ENCODE results near the gene SKA3. TPM values are rescaled to one million over a fixed set of nuclear protein-coding genes. Genes with fewer than 3 reads are reported as not detected.
"Not testable (repeated sequence)": the region's sequence is repeated elsewhere in the genome, so short reads cannot be mapped to it uniquely, and the experiment has no call there.

SKA3 gene
- total RNA-seq, 2 donors from 2014 or later, result 29.5 to 48.6 TPM

DNA sequence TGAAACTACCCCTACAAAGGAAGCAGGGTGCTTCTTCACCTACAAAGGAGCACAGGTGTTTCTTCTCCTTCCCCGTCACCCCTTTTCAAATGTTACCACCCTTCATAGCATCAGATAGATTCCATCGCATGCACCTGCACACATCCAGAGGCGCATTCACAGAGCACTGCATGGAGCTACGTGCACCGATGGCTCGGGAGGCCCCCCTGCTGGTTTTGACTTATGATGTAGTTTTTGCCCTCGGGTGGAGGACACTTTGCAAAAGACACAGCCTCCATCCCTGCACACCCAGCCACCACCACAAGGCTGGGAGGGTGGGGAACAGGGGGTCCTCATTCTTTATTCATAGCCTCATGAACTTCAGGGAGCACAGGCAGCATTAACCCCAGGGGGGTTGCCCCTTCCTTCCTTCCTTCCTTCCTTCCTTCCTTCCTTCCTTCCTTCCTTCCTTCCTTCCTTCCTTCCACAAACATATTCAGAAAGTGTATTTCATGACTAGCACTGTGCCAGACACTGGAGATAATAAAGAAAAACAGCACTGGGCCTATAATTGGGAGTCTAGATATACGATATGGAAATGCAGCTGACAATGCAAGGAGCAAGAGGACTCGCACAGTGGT lies 21.4 kb upstream of the SKA3 start:
- H3K4me3 Mint-ChIP-seq; H3K4me1 Mint-ChIP-seq; H3K9me3 Mint-ChIP-seq; ATAC-seq (replicated peaks); H3K27ac Mint-ChIP-seq; H3K36me3 Mint-ChIP-seq (ENCODE audit: low read depth): not testable (repeated sequence)
- H3K27me3 Mint-ChIP-seq, result peaks cover 11% of the 10 kb centered on the region

DNA sequence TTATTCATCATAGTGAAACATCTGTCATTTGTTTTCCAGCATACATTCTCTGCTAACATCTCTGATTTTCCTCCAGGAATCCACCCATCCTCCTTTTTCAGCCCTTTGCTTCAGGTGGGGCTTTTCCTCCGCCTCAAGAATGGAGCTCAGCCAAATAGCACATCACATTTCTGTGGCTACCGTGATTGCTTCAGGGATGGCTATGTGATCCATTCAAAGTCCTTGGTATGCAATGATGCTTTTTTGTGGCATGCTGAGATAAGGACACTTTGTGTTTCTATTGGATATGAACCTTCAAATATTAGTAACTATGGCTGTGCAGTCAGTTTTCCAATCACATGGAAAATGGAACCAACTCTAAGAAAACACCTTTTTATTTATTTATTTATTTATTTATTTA lies 18.4 kb upstream of the SKA3 start:
- H3K9me3 Mint-ChIP-seq; H3K4me1 Mint-ChIP-seq; ATAC-seq (replicated peaks); H3K27ac Mint-ChIP-seq; H3K4me3 Mint-ChIP-seq; H3K27me3 Mint-ChIP-seq; H3K36me3 Mint-ChIP-seq (ENCODE audit: low read depth): not testable (repeated sequence)

DNA sequence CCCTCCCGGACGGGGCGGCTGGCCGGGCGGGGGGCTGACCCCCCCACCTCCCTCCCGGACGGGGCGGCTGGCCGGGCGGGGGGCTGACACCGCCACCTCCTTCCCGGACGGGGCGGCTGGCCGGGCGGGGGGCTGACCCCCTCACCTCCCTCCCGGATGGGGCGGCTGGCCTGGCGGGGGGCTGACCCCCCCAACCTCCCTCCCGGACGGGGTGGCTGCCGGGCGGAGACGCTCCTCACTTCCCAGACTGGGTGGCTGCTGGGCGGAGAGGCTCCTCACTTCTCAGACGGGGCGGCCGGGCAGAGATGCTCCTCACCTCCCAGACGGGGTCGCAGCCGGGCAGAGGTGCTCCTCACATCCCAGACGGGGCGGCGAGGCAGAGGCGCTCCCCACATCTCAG lies 10.1 kb upstream of the SKA3 start:
- H3K4me1 Mint-ChIP-seq; H3K27ac Mint-ChIP-seq; H3K36me3 Mint-ChIP-seq (ENCODE audit: low read depth); H3K27me3 Mint-ChIP-seq; ATAC-seq (replicated peaks); H3K9me3 Mint-ChIP-seq; H3K4me3 Mint-ChIP-seq: not testable (repeated sequence)

DNA sequence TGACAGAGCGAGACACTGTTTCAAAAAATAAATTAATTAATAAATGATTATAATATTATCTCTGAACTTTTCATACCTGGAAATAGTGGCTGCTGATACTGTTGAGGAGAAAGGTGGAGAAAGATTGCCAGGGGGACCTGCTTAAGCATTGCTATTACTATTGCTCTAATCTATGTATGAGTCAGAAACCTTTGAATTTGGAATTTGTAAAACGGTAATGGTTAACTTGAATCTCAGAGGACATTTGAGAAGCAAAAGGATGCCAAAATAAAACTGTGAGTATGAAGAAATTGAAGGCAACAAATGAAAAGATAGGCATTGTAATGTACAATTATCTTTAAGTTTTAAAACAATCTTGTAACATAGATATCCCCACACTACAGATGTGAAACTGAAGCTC lies 5.3 kb upstream of the SKA3 start:
- Mint-ChIP-seq H3K9me3 (no peaks in the 10 kb centered on the region), H3K36me3 (ENCODE audit: low read depth) (peaks cover 20% of the 10 kb centered on the region), H3K27me3 (no peaks in the 10 kb centered on the region), H3K27ac (no peak overlapping the region), H3K4me1 (no peaks in the 10 kb centered on the region), H3K4me3 (no peak overlapping the region)
- no peak for ATAC-seq (replicated peaks)

DNA sequence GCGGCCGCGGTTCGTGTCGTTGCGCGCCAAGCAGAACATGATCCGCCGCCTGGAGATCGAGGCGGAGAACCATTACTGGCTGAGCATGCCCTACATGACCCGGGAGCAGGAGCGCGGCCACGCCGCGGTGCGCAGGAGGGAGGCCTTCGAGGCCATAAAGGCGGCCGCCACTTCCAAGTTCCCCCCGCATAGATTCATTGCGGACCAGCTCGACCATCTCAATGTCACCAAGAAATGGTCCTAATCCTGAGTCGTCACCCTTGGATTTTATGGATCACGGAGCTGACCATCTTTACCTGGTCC lies 581 bp upstream of the SKA3 start:
- Mint-ChIP-seq H3K27me3 (no peaks in the 10 kb centered on the region), H3K4me3 (peak overlapping the region; percentile 98), H3K9me3 (no peaks in the 10 kb centered on the region), H3K27ac (peak overlapping the region; percentile 95), H3K36me3 (ENCODE audit: low read depth) (peaks cover 26% of the 10 kb centered on the region), H3K4me1 (peaks cover 5% of the 10 kb centered on the region)
- peak; percentile 41 for ATAC-seq (replicated peaks)

DNA sequence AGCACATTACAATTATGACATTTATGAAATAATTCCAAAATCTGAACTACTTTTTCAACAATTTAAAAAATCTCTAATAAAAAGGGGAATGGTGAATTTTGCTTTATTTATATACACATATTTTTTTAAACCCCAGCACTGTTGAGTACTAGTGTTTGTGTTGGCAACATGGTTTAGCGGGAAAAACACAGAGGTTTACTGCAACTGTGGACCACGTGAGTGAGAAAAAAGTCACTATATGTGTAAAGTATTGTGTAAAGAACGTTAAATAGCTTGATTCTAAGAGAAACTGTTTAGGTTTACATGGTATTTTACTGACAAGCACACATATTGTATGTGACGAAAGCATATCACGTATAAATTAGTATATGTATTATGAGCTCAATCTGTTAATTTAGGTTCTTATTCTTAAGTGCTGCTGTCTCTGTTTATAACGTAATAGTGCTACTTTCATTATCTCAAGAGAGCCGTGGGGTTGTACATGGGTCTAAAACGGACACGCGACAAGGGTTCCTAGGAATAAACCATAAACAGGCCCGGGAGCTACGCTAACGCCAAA lies 617 bp downstream of the SKA3 start:
- Mint-ChIP-seq H3K27me3 (no peaks in the 10 kb centered on the region), H3K4me1 (peaks cover 5% of the 10 kb centered on the region), H3K27ac (peak overlapping the region; percentile 95)

DNA sequence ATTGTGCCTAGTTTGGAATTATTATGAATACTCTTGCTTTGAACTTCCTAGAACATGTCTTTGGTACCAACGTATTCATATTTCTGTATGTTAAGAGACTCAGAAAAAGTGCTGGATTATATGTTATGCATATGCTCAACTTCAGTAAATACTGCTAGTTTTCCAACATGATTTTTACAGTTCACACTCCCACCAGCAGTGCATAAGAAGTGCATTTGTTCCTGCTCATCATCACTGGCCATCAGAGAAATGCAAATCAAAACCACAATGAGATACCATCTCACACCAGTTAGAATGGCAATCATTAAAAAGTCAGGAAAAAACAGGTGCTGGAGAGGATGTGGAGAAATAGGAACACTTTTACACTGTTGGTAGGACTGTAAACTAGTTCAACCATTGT lies 2.6 kb downstream of the SKA3 start:
- H3K27me3 Mint-ChIP-seq; H3K4me1 Mint-ChIP-seq; ATAC-seq (replicated peaks); H3K9me3 Mint-ChIP-seq; H3K4me3 Mint-ChIP-seq; H3K27ac Mint-ChIP-seq: not testable (repeated sequence)
- peaks cover 43% of the 10 kb centered on the region for H3K36me3 Mint-ChIP-seq (ENCODE audit: low read depth)

More for the DNA sequence above, 617 bp downstream of the SKA3 start:
- no peak for ATAC-seq (replicated peaks)
- no peaks in the 10 kb centered on the region for H3K9me3 Mint-ChIP-seq
- H3K4me3 Mint-ChIP-seq, result peak overlapping the region; percentile 98
- H3K36me3 Mint-ChIP-seq (ENCODE audit: low read depth), result peaks cover 35% of the 10 kb centered on the region

DNA sequence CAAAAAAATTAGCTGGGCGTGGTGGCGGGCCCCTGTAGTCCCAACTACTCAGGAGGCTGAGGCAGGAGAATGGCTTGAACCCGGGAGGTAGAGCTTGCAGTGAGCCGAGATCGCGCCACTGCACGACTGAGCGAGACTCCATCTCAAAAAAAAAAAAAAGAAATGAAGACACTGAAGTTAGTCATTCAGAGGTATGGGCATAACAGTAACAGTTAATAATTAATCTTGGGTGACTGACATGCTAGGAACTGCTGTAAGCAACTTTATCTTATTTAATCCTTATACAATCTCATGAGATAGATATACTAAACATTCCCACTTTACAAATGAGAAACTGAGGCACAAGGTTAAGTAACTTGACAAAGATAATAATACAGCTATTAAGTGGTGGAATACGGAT lies 4.9 kb downstream of the SKA3 start:
- ATAC-seq (replicated peaks), result no peak
- Mint-ChIP-seq H3K36me3 (ENCODE audit: low read depth) (peaks cover 34% of the 10 kb centered on the region), H3K9me3 (no peaks in the 10 kb centered on the region), H3K27ac (no peak overlapping the region), H3K4me1 (peaks cover 5% of the 10 kb centered on the region), H3K27me3 (no peaks in the 10 kb centered on the region), H3K4me3 (no peak overlapping the region)

DNA sequence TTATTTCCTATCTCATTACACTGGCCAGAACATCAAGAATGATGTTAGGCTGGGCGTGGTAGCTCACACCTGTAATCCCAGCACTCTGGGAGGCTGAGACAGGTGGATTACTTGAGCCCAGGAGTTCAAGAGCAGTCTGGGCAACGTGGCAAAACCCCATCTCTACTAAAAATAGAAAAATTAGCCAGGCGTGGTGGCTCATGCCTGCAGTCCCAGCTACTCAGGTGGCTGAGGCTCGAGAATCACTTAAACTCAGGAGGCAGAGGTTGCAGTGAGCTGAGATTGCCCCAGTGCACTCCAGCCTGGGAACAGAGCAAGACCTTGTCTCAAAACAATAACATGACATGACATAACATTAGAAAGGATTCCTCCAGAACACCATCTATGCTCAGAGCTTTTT lies 10.7 kb downstream of the SKA3 start:
- not testable (repeated sequence) for H3K4me1 Mint-ChIP-seq; H3K27me3 Mint-ChIP-seq; H3K9me3 Mint-ChIP-seq; H3K27ac Mint-ChIP-seq; ATAC-seq (replicated peaks); H3K4me3 Mint-ChIP-seq
- H3K36me3 Mint-ChIP-seq (ENCODE audit: low read depth), result peaks cover 20% of the 10 kb centered on the region

DNA sequence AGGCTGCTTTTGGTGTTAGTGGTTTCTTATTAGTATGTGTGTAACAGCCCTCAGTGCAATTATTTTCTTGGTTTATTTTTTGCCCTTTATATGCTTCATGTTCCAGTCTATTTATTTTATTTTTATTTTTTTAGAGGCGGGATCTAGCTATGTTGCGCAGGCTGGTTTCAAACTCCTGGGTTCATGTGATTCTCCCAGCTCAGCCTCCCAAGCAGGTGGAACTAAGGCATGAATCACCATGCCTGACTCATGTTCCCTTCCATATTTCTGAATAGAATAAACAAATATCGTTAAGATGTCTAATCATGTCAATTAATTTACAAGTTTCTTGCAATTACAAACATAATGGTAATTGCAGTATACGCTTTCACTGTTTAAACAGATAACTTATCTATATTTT lies 11.7 kb downstream of the SKA3 start:
- Mint-ChIP-seq H3K27ac (no peak overlapping the region), H3K4me3 (no peak overlapping the region), H3K9me3 (no peaks in the 10 kb centered on the region), H3K4me1 (no peaks in the 10 kb centered on the region), H3K36me3 (ENCODE audit: low read depth) (peaks cover 17% of the 10 kb centered on the region), H3K27me3 (no peaks in the 10 kb centered on the region)
- ATAC-seq (replicated peaks), result no peak

DNA sequence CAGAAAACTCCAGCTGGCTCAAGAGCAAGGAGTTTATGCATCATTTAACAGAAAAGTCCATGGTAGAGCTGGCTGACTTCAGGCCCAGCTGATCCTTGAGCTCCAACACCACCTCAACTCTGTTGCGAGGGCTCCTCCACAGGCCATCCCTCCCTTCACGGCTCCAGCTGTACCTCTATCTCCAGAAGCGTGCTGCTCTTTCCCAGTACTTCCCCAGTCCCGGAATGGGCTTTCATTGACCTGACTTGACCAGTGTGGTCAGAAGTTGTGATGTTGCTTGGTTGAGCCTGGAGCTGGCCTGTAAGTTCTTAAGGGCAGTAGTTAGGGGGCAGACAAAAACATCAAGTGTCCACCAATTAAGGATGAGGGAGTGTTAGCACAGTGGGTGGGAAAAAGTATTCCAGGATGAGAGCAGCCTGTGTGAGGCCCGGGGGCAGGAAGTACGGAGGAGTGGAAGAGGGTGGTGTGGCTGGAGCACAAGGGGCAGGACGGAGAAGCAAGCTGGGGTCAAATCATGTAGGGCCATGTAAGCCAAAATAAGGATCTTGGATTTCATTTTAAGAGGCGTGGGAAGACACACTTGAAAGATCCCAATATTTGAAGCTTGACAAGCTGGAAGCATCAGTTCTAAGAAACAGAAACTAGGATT lies 24.0 kb downstream of the SKA3 start:
- no peak overlapping the region for H3K27ac Mint-ChIP-seq
- H3K36me3 Mint-ChIP-seq (ENCODE audit: low read depth), result peaks cover 12% of the 10 kb centered on the region
- H3K4me3 Mint-ChIP-seq, result no peak overlapping the region
- no peak for ATAC-seq (replicated peaks)
- H3K27me3 Mint-ChIP-seq, result no peaks in the 10 kb centered on the region
- no peaks in the 10 kb centered on the region for H3K9me3 Mint-ChIP-seq
- H3K4me1 Mint-ChIP-seq, result peaks cover 7% of the 10 kb centered on the region

DNA sequence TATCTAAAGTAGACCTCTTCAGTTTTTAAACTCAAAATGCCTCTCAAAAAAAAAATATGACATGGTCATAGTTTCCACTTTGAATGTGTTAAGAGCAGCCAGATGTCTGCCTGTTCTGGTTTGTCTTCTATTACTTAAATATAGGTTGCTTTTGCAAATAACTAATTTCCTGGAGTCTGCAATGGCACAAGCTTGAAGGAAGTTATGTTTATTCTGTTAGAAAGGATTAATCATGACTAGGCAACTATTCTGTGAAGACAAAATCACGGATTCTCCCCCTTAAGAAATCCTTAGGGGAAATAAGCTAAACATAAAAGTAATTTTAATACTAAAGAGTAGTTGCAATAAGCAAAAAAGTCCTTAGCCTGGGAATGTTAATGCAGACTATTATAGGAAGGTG lies 26.3 kb downstream of the SKA3 start:
- ATAC-seq (replicated peaks), result no peak
- Mint-ChIP-seq H3K9me3 (no peaks in the 10 kb centered on the region), H3K27me3 (no peaks in the 10 kb centered on the region), H3K4me1 (peaks cover 8% of the 10 kb centered on the region), H3K36me3 (ENCODE audit: low read depth) (peaks cover 36% of the 10 kb centered on the region), H3K27ac (no peak overlapping the region), H3K4me3 (no peak overlapping the region)

DNA sequence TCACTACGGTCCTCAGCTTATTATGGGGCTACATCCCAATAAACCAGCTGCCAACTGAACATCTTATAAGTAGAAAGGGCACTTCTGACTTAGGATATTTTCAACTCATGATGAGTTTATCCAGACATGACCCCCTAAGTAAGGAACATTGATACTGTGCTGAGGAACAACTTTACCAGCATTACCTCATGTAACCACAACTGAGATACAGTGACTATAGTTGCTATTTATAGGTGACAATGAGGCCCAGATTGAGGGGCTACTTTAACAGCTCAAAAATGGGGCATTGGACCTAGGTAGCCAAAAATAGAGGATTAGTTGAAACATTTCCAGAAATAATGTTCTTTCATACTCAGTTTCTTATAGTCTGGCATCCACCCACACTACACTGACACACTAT lies 26.8 kb downstream of the SKA3 start:
- no peak overlapping the region for H3K4me3 Mint-ChIP-seq
- H3K36me3 Mint-ChIP-seq (ENCODE audit: low read depth), result peaks cover 40% of the 10 kb centered on the region
- H3K27ac Mint-ChIP-seq, result no peak overlapping the region
- H3K9me3 Mint-ChIP-seq, result no peaks in the 10 kb centered on the region
- no peaks in the 10 kb centered on the region for H3K27me3 Mint-ChIP-seq
- peak; percentile 42 for ATAC-seq (replicated peaks)
- peaks cover 8% of the 10 kb centered on the region for H3K4me1 Mint-ChIP-seq

DNA sequence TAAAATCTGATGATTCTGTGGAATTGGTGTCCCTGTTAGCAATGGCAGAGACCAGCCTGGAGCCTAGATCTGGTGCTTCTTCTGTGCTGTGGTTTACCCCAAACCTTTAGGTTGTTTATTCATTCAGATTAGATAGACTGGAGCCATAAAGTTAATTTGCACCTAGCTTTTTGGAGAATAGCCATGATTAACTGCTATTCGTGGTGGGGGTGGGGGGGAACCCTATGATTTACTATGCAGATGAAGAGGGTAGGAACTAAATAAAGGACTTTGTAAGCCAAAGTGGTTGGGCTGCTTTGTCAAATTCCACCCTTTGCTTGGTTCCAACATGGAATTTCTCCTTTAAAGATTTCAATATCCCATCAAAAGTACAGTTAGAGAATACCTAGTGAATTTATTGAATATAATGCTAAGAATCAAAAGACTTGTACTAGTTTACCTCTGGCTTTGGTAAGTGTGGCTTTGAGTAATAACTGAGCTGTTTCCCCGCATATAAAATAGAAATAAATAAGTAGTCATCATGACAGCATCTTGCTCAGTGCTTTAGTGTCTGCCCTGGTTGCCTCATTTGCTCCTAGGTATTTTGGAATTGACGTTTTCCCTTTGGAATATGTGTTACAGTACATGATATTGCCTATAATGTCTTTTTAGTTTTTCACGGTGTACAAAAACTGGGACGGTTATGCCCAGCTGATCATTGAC lies 27.6 kb downstream of the SKA3 start:
- H3K4me3 Mint-ChIP-seq, result no peak overlapping the region
- peak; percentile 75 for ATAC-seq (replicated peaks)
- no peaks in the 10 kb centered on the region for H3K9me3 Mint-ChIP-seq
- no peak overlapping the region for H3K27ac Mint-ChIP-seq
- H3K27me3 Mint-ChIP-seq, result no peaks in the 10 kb centered on the region
- peaks cover 10% of the 10 kb centered on the region for H3K4me1 Mint-ChIP-seq
- peaks cover 47% of the 10 kb centered on the region for H3K36me3 Mint-ChIP-seq (ENCODE audit: low read depth)

DNA sequence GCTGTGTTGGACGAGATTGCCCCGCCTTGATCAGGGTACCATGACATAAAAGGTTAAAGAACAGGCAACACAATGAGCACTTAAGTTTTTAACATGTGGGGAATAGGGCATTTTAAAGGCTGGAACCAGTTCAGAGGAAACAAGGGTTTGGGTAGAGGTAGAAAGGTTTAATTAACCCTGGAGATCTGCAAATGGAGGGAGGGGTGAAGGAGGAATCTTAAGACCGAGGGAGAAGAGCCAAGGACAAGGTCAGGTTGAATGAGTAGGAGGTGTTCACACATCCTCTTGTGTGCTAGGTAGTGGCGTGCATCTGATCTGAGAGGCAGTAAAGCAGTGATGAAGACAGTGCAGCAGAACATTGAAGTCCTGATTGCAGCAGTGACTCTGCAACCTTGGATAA lies 28.5 kb downstream of the SKA3 start:
- H3K4me1 Mint-ChIP-seq, result peaks cover 17% of the 10 kb centered on the region
- no peaks in the 10 kb centered on the region for H3K27me3 Mint-ChIP-seq
- peak overlapping the region; percentile 8 for H3K27ac Mint-ChIP-seq
- ATAC-seq (replicated peaks), result no peak
- no peak overlapping the region for H3K4me3 Mint-ChIP-seq
- peaks cover 56% of the 10 kb centered on the region for H3K36me3 Mint-ChIP-seq (ENCODE audit: low read depth)
- H3K9me3 Mint-ChIP-seq, result no peaks in the 10 kb centered on the region
